ENCODE measurements around the gene KDM6B. TPM values are rescaled to one million over a fixed set of nuclear protein-coding genes. Genes with fewer than 3 reads are reported as not detected.

KDM6B gene
- total and polyA plus RNA-seq, 5 donors from 2014 or later = 0.30 to 255 (median 0.53) TPM

GRCh38 chr17:7834957-7835813 is 1.2 kb downstream of the KDM6B start:
- DNase-seq (peak; percentile 92 to 94 (median 93)), ATAC-seq (ENCODE audit: low read depth in 2 of 2) (peak; percentile 53 to 55)
- peak overlapping the region; percentile 94 to 99 (median 96) for H3K4me3 Mint-ChIP-seq
- H3K4me3 ChIP-seq (ENCODE audit: low read depth, low read length) = peak overlapping the region; percentile 86
- no peaks in the 10 kb centered on the region for H3K9me3 ChIP-seq (ENCODE audit: control insufficient read depth in 2 of 2, low read length in 2 of 2)
- H3K4me1 Mint-ChIP-seq = peaks cover 5 to 48% (median 36%) of the 10 kb centered on the region in 4 donors
- H3K36me3 ChIP-seq (ENCODE audit: control insufficient read depth, insufficient read depth, low read length) = no peaks in the 10 kb centered on the region
- H3K36me3 Mint-ChIP-seq = no peaks in the 10 kb centered on the region
- peak overlapping the region; percentile 89 to 100 (median 99) for H3K27ac Mint-ChIP-seq
- H3K9me3 Mint-ChIP-seq = peaks cover 0 to 1% (median 0%) of the 10 kb centered on the region in 7 donors
- H3K27me3 Mint-ChIP-seq = peaks cover 17% of the 10 kb centered on the region
- H3K27me3 ChIP-seq (ENCODE audit: control insufficient read depth, insufficient read depth, low read length) = no peaks in the 10 kb centered on the region
- peaks cover 59% of the 10 kb centered on the region for H3K4me1 ChIP-seq (ENCODE audit: control insufficient read depth, insufficient read depth, low read length, poor library complexity, severe bottlenecking)
- peak overlapping the region; percentile 100 for H3K27ac ChIP-seq (ENCODE audit: insufficient read depth, low read length, poor library complexity, severe bottlenecking)

- no peaks in the 10 kb centered on the region for H3K9me3 ChIP-seq (ENCODE audit: control insufficient read depth in 2 of 2, low read length in 2 of 2)
- no peaks in the 10 kb centered on the region for H3K36me3 Mint-ChIP-seq
- ATAC-seq (ENCODE audit: low read depth in 2 of 2) (no peak), DNase-seq (peak in 1 of 3 donors; percentile 61)
- H3K36me3 ChIP-seq (ENCODE audit: control insufficient read depth, insufficient read depth, low read length) = no peaks in the 10 kb centered on the region
- peaks cover 5 to 57% (median 43%) of the 10 kb centered on the region in 4 donors for H3K4me1 Mint-ChIP-seq
- peak overlapping the region; percentile 79 for H3K4me3 ChIP-seq (ENCODE audit: low read depth, low read length)
- H3K27me3 Mint-ChIP-seq = peaks cover 11% of the 10 kb centered on the region
- peaks cover 66% of the 10 kb centered on the region for H3K4me1 ChIP-seq (ENCODE audit: control insufficient read depth, insufficient read depth, low read length, poor library complexity, severe bottlenecking)
- peak overlapping the region; percentile 91 to 100 (median 98) for H3K27ac Mint-ChIP-seq
- H3K4me3 Mint-ChIP-seq = peak overlapping the region; percentile 94 to 99 (median 96)
- no peaks in the 10 kb centered on the region for H3K27me3 ChIP-seq (ENCODE audit: control insufficient read depth, insufficient read depth, low read length)
- H3K9me3 Mint-ChIP-seq = peaks cover 0 to 1% (median 0%) of the 10 kb centered on the region in 7 donors
- H3K27ac ChIP-seq (ENCODE audit: insufficient read depth, low read length, poor library complexity, severe bottlenecking) = peak overlapping the region; percentile 100
Measured at GRCh38 chr17:7835814-7836595, 2.0 kb downstream of the KDM6B start.

GRCh38 chr17:7836596-7837407 is 2.8 kb downstream of the KDM6B start:
- peak overlapping the region; percentile 91 to 100 (median 98) for H3K27ac Mint-ChIP-seq
- peaks cover 0 to 1% (median 0%) of the 10 kb centered on the region in 7 donors for H3K9me3 Mint-ChIP-seq
- Histone ChIP-seq H3K36me3 (ENCODE audit: control insufficient read depth, insufficient read depth, low read length) (no peaks in the 10 kb centered on the region), H3K4me1 (ENCODE audit: control insufficient read depth, insufficient read depth, low read length, poor library complexity, severe bottlenecking) (peaks cover 74% of the 10 kb centered on the region), H3K9me3 (ENCODE audit: control insufficient read depth in 2 of 2, low read length in 2 of 2) (no peaks in the 10 kb centered on the region), H3K27ac (ENCODE audit: insufficient read depth, low read length, poor library complexity, severe bottlenecking) (peak overlapping the region; percentile 100), H3K4me3 (ENCODE audit: low read depth, low read length) (peak overlapping the region; percentile 75), H3K27me3 (ENCODE audit: control insufficient read depth, insufficient read depth, low read length) (no peaks in the 10 kb centered on the region)
- H3K4me1 Mint-ChIP-seq = peaks cover 5 to 62% (median 46%) of the 10 kb centered on the region in 4 donors
- DNase-seq (peak; percentile 54 to 84 (median 71)), ATAC-seq (ENCODE audit: low read depth in 2 of 2) (no peak)
- peaks cover 7% of the 10 kb centered on the region for H3K27me3 Mint-ChIP-seq
- H3K4me3 Mint-ChIP-seq = peak overlapping the region; percentile 94 to 99 (median 96)
- H3K36me3 Mint-ChIP-seq = no peaks in the 10 kb centered on the region

GRCh38 chr17:7837408-7838088 is 3.5 kb downstream of the KDM6B start:
- H3K27ac ChIP-seq (ENCODE audit: insufficient read depth, low read length, poor library complexity, severe bottlenecking) = peak overlapping the region; percentile 100
- ATAC-seq (ENCODE audit: low read depth in 2 of 2) (no peak), DNase-seq (peak in 2 of 3 donors; percentile 35 to 47)
- peaks cover 0 to 2% (median 0%) of the 10 kb centered on the region in 7 donors for H3K9me3 Mint-ChIP-seq
- H3K27ac Mint-ChIP-seq = peak overlapping the region; percentile 61 to 100 (median 98)
- H3K36me3 ChIP-seq (ENCODE audit: control insufficient read depth, insufficient read depth, low read length) = no peaks in the 10 kb centered on the region
- H3K4me3 ChIP-seq (ENCODE audit: low read depth, low read length) = peak overlapping the region; percentile 75
- peaks cover 5 to 68% (median 49%) of the 10 kb centered on the region in 4 donors for H3K4me1 Mint-ChIP-seq
- H3K4me3 Mint-ChIP-seq = peak overlapping the region; percentile 94 to 99 (median 96)
- H3K4me1 ChIP-seq (ENCODE audit: control insufficient read depth, insufficient read depth, low read length, poor library complexity, severe bottlenecking) = peaks cover 79% of the 10 kb centered on the region
- no peaks in the 10 kb centered on the region for H3K36me3 Mint-ChIP-seq
- no peaks in the 10 kb centered on the region for H3K27me3 ChIP-seq (ENCODE audit: control insufficient read depth, insufficient read depth, low read length)
- peaks cover 14% of the 10 kb centered on the region for H3K27me3 Mint-ChIP-seq
- H3K9me3 ChIP-seq (ENCODE audit: control insufficient read depth in 2 of 2, low read length in 2 of 2) = no peaks in the 10 kb centered on the region

- no peak for ATAC-seq (ENCODE audit: low read depth in 2 of 2)
- Mint-ChIP-seq H3K27me3 (peaks cover 22% of the 10 kb centered on the region), H3K4me1 (peaks cover 5 to 68% (median 48%) of the 10 kb centered on the region in 4 donors), H3K9me3 (peaks cover 0 to 2% (median 0%) of the 10 kb centered on the region in 7 donors), H3K4me3 (peak overlapping the region; percentile 94 to 99 (median 96)), H3K27ac (peak overlapping the region; percentile 94 to 100 (median 99)), H3K36me3 (no peaks in the 10 kb centered on the region)
- peak in 1 of 3 donors; percentile 43 for DNase-seq
- Histone ChIP-seq H3K4me3 (ENCODE audit: low read depth, low read length) (peak overlapping the region; percentile 75), H3K27me3 (ENCODE audit: control insufficient read depth, insufficient read depth, low read length) (no peaks in the 10 kb centered on the region), H3K36me3 (ENCODE audit: control insufficient read depth, insufficient read depth, low read length) (no peaks in the 10 kb centered on the region), H3K9me3 (ENCODE audit: control insufficient read depth in 2 of 2, low read length in 2 of 2) (no peaks in the 10 kb centered on the region), H3K4me1 (ENCODE audit: control insufficient read depth, insufficient read depth, low read length, poor library complexity, severe bottlenecking) (peaks cover 85% of the 10 kb centered on the region), H3K27ac (ENCODE audit: insufficient read depth, low read length, poor library complexity, severe bottlenecking) (peak overlapping the region; percentile 100)
Measured at GRCh38 chr17:7838090-7839075, 4.4 kb downstream of the KDM6B start.

GRCh38 chr17:7839190-7839875 is 5.3 kb downstream of the KDM6B start:
- H3K9me3 Mint-ChIP-seq = peaks cover 0 to 2% (median 0%) of the 10 kb centered on the region in 7 donors

More at GRCh38 chr17:7839190-7839875, 5.3 kb downstream of the KDM6B start:
- Histone ChIP-seq H3K4me1 (ENCODE audit: control insufficient read depth, insufficient read depth, low read length, poor library complexity, severe bottlenecking) (peaks cover 82% of the 10 kb centered on the region), H3K4me3 (ENCODE audit: low read depth, low read length) (no peak overlapping the region), H3K27me3 (ENCODE audit: control insufficient read depth, insufficient read depth, low read length) (no peaks in the 10 kb centered on the region), H3K36me3 (ENCODE audit: control insufficient read depth, insufficient read depth, low read length) (no peaks in the 10 kb centered on the region), H3K9me3 (ENCODE audit: control insufficient read depth in 2 of 2, low read length in 2 of 2) (no peaks in the 10 kb centered on the region), H3K27ac (ENCODE audit: insufficient read depth, low read length, poor library complexity, severe bottlenecking) (peak overlapping the region; percentile 100)
- H3K4me1 Mint-ChIP-seq = peaks cover 5 to 71% (median 46%) of the 10 kb centered on the region in 4 donors
- peak overlapping the region; percentile 70 to 93 (median 80) for H3K4me3 Mint-ChIP-seq
- DNase-seq (peak in 1 of 3 donors; percentile 41), ATAC-seq (ENCODE audit: low read depth in 2 of 2) (no peak)
- peak overlapping the region; percentile 99 to 100 (median 99) for H3K27ac Mint-ChIP-seq
- H3K36me3 Mint-ChIP-seq = no peaks in the 10 kb centered on the region
- peaks cover 32% of the 10 kb centered on the region for H3K27me3 Mint-ChIP-seq

All from CD4-positive, CD25-positive, alpha-beta regulatory T cell (primary cell).